ENCODE results near the gene AQP12A. TPM values are rescaled to one million over a fixed set of nuclear protein-coding genes. Genes with fewer than 3 reads are reported as not detected.

AQP12A gene
- total RNA-seq, 1 experiment from 2014 or later: not detected

GRCh38 chr2:240716130-240716798 is 24.6 kb downstream of the AQP12A start:
- no peaks in the 10 kb centered on the region for H3K27me3 ChIP-seq (ENCODE audit: control insufficient read depth, insufficient read depth, low read length)
- TF ChIP-seq POLR2AphosphoS5 (IDR thresholded peaks at IDR 0.05; ENCODE audit: low read depth, low read length) (no peak), REST (IDR thresholded peaks at IDR 0.05; ENCODE audit: insufficient read depth in 1 of 2, low read depth in 2 of 2, low read length in 1 of 2) (no peak), CTCF (IDR thresholded peaks at IDR 0.05) (no peak), SIN3A (IDR thresholded peaks at IDR 0.05; ENCODE audit: borderline replicate concordance, insufficient read depth, low read depth, low read length) (no peak), TCF7L2 (IDR thresholded peaks at IDR 0.05; ENCODE audit: low read depth, low read length) (no peak)
- in situ Hi-C loops (cut with HindIII; ENCODE audit: low pct_unique_long_range_greater_than_20kb, low sequenced_read_pairs): no loop called here
- TSS peak; percentile 83 for BruUV-seq (replicated peaks)
- H3K4me1 ChIP-seq (ENCODE audit: control insufficient read depth, insufficient read depth, low read length): no peaks in the 10 kb centered on the region; the same call in 1 of the 2 replicates
- intact Hi-C loops (cut with micrococcal nuclease; ENCODE audit: unreplicated experiment): no loop called here
- H3K27ac ChIP-seq (ENCODE audit: low read length): no peak overlapping the region
- H3K36me3 ChIP-seq (ENCODE audit: control insufficient read depth, insufficient read depth, low read length): no peaks in the 10 kb centered on the region
- CTCF ChIA-PET: no interaction called here
- DNase-seq (ENCODE audit: low read depth, low spot score) (no peak), ATAC-seq (no peak)
- H3K4me3 ChIP-seq (ENCODE audit: low read depth in 2 of 2, low read length in 2 of 2): no peak overlapping the region
- POLR2A ChIA-PET: no interaction called here
- no peaks in the 10 kb centered on the region for H3K9me3 ChIP-seq (ENCODE audit: control insufficient read depth, insufficient read depth, low read depth, low read length)

GRCh38 chr2:240717181-240717641 is 25.5 kb downstream of the AQP12A start:
- DNase-seq (ENCODE audit: low read depth, low spot score) (no peak), ATAC-seq (no peak)
- CTCF ChIA-PET: no interaction called here
- no peak for TF ChIP-seq REST (IDR thresholded peaks at IDR 0.05; ENCODE audit: insufficient read depth in 1 of 2, low read depth in 2 of 2, low read length in 1 of 2)
- TF ChIP-seq TCF7L2 (IDR thresholded peaks at IDR 0.05; ENCODE audit: low read depth, low read length): no peak
- TF ChIP-seq POLR2AphosphoS5 (IDR thresholded peaks at IDR 0.05; ENCODE audit: low read depth, low read length): no peak
- no peak for TF ChIP-seq SIN3A (IDR thresholded peaks at IDR 0.05; ENCODE audit: borderline replicate concordance, insufficient read depth, low read depth, low read length)
- TF ChIP-seq CTCF (IDR thresholded peaks at IDR 0.05): no peak
- H3K27me3 ChIP-seq (ENCODE audit: control insufficient read depth, insufficient read depth, low read length): no peaks in the 10 kb centered on the region
- intact Hi-C loops (cut with micrococcal nuclease; ENCODE audit: unreplicated experiment) (no loop called here), in situ Hi-C loops (cut with HindIII; ENCODE audit: low pct_unique_long_range_greater_than_20kb, low sequenced_read_pairs) (no loop called here)
- no TSS peak for BruUV-seq (replicated peaks)
- no peak overlapping the region for H3K27ac ChIP-seq (ENCODE audit: low read length)
- POLR2A ChIA-PET: no interaction called here
- H3K9me3 ChIP-seq (ENCODE audit: control insufficient read depth, insufficient read depth, low read depth, low read length): no peaks in the 10 kb centered on the region
- H3K4me1 ChIP-seq (ENCODE audit: control insufficient read depth, insufficient read depth, low read length): no peaks in the 10 kb centered on the region; the same call in 1 of the 2 replicates
- no peaks in the 10 kb centered on the region for H3K36me3 ChIP-seq (ENCODE audit: control insufficient read depth, insufficient read depth, low read length)
- no peak overlapping the region for H3K4me3 ChIP-seq (ENCODE audit: low read depth in 2 of 2, low read length in 2 of 2)
